ENCODE measurements around the gene MRPL36. TPM values are rescaled to one million over a fixed set of nuclear protein-coding genes. Genes with fewer than 3 reads are reported as not detected.

Gene MRPL36
- total and polyA plus RNA-seq, 9 of the 15 experiments (the other 6 are each of a cell fraction or from before 2014, with no cell fraction given) = 78.3 to 557 (median 124) TPM

- intact Hi-C loops (cut with micrococcal nuclease) (no loop called here), in situ Hi-C loops (cut with MboI) (no loop called here)
- WGBS (ENCODE audit: insufficient coverage, low coverage, missing lambda C conversion rate) = 14% methylated on average over 31 of the region's 32 CpGs
- H2AFZ ChIP-seq (ENCODE audit: low read depth, low read length) = no peak overlapping the region
- no peaks in the 10 kb centered on the region for H3K79me2 ChIP-seq (ENCODE audit: control insufficient read depth, insufficient read depth, low read length)
- ATAC-seq (no peak), FAIRE-seq (no peak), DNase-seq (ENCODE audit: extremely low read depth in 1 of 4, low spot score in 3 of 4) (no peak)
- H4K20me1 ChIP-seq (replicated peaks; ENCODE audit: control insufficient read depth, insufficient read depth, low read length) = no peaks in the 10 kb centered on the region; the same call in 1 of the 2 replicates
- H3K9me1 ChIP-seq (ENCODE audit: control insufficient read depth, insufficient read depth, low read length) = no peaks in the 10 kb centered on the region
- POLR2A ChIA-PET = no interaction called here
- H3K9me3 ChIP-seq (replicated peaks; ENCODE audit: control insufficient read depth, insufficient read depth, low read depth, low read length) = no peaks in the 10 kb centered on the region
- H3K4me3 ChIP-seq = no peak overlapping the region
- H3K4me2 ChIP-seq (ENCODE audit: insufficient read depth, low read length) = no peak overlapping the region
- H3K4me1 ChIP-seq (replicated peaks in 1 of 2; ENCODE audit: control insufficient read depth in 2 of 2, insufficient read depth in 2 of 2, low read length in 2 of 2) = peaks cover 0 to 4% of the 10 kb centered on the region in 2 experiments; a peak in 2 of 5 replicates
- H3K27ac ChIP-seq (ENCODE audit: extremely low read depth, low read depth, low read length) = no peak overlapping the region
- no peaks in the 10 kb centered on the region for H3K36me3 ChIP-seq (ENCODE audit: control insufficient read depth, insufficient read depth, low read length)
- CTCF ChIA-PET (ENCODE audit: low intra/inter-chr PET ratio) = no interaction called here
- H3K9ac ChIP-seq (ENCODE audit: insufficient read depth in 1 of 2, low read depth in 2 of 2, low read length in 2 of 2) = no peak overlapping the region
- BruUV-seq (replicated peaks) = no TSS peak
- peaks cover 62 to 77% of the 10 kb centered on the region in 2 experiments for H3K27me3 ChIP-seq (ENCODE audit: control insufficient read depth in 2 of 2, insufficient read depth in 2 of 2, low read length in 2 of 2)
- TF ChIP-seq, protein P1, sequence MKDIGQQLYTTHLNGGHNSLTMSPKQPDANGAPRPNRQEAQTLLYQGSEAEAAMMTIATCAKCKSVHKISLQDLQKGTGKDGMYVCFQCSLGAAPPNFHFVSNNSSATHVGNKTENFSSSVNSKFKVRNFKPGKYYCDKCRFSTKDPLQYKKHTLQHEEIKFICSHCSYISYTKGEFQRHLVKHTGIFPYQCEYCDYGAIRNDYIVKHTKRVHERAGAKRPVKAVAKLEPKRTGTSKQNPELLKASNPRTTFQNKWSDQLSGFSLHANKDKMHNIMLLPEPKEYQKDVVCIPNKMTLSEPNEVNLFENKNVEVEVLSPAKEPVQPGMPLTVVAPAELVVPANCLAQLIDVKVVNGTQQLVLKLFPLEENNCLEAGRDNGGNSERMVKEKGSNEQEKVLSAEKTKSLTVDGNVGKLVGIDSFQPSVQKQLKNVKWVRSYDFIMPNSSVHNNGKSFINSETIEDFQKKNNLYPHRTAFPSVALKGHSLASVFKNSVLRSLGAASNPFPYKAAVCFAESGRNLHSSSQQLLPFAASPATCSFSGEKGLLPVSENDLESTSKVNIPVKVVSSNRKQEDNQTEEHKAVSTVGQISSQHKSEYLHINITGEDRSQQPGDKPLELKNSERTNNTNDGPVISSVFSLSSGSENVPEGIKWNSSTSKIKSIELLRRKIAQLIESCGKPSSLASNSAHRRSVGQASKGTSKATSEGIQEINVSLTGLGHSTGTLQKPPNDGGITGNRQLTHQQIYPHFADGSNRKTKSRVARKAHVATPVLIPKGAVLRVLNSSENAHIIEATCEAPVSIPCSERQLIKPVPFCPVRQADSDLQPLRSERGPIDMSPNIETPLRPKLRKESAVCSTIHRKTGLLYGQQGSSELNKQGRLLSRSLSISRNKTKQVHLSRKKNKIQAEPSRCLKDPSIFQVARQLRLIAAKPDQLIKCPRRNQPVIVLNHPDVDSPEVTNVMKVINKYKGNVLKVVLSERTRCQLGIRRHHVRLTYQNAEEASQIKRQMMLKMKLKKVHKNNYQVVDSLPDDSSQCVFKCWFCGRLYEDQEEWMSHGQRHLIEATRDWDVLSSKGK (CRISPR knock-in tag; IDR thresholded peaks at IDR 0.05) = no peak
- TF ChIP-seq ZNF586 (CRISPR knock-in tag; conservative IDR thresholded peaks at IDR 0.05) (no peak), MBD1 (CRISPR knock-in tag; IDR thresholded peaks at IDR 0.05) (no peak), RUNX1 (IDR thresholded peaks at IDR 0.05; ENCODE audit: low read depth) (no peak), MBD2 (IDR thresholded peaks at IDR 0.05; ENCODE audit: borderline replicate concordance, low read depth) (no peak)
These were observed 20.5 kb downstream of the MRPL36 start for GRCh38 chr5:1779021-1779680.

Data from K562 (cell line).